Epithelial cell of prostate (primary cell): ENCODE measurements around the gene SLC36A4.
A peak's percentile ranks its signal among the peaks of the same experiment; 100 is the strongest.
"Not testable (repeated sequence)": the region's sequence is repeated elsewhere in the genome, so short reads cannot be mapped to it uniquely, and the experiment has no call there.

Source experiments
- DNase-seq: peaks from one replicate; pipeline ENCODE4 v3.0.0-alpha.2; 2011; ENCODE audit warnings: low read depth, low spot score
- H3K27ac ChIP-seq: fragments of 450-650 bp; 2 replicates; pipeline ENCODE4 v1.5.1; 2017; ENCODE audit warnings: mild to moderate bottlenecking

The SLC36A4 gene

GRCh38 chr11:93131709-93132108 is 66.1 kb downstream of the SLC36A4 start:
- no peak for DNase-seq
- H3K27ac ChIP-seq: no peak overlapping the region

GRCh38 chr11:93128574-93128973 is 69.2 kb downstream of the SLC36A4 start:
- DNase-seq: no peak
- no peak overlapping the region for H3K27ac ChIP-seq

DNA sequence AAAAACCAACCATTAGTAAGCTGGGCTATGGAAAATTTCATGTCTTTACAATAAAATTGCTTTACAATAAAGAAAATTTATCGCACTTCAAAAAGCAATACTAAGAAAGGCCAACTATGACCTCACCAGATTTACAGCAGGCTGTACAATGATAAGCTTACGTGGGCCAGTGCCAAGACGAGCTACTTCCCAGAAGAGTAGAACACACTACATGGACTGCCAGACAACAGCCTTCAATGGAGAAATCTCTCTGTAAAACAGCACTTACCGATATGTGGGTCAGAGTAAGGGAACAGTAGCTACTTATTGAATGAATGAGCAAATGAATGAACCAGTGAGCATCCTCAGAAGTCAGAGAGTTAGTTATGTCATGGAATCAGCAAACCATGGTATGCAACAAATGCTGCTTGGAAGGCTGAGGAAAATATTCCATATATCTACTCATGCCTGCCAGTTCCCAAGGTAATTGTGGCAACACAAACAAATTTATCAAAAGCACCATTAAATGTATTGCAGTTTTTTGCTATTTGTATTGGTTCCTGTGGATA is 74.4 kb downstream of the SLC36A4 start:
- H3K27ac ChIP-seq: no peak overlapping the region
- DNase-seq: no peak

DNA sequence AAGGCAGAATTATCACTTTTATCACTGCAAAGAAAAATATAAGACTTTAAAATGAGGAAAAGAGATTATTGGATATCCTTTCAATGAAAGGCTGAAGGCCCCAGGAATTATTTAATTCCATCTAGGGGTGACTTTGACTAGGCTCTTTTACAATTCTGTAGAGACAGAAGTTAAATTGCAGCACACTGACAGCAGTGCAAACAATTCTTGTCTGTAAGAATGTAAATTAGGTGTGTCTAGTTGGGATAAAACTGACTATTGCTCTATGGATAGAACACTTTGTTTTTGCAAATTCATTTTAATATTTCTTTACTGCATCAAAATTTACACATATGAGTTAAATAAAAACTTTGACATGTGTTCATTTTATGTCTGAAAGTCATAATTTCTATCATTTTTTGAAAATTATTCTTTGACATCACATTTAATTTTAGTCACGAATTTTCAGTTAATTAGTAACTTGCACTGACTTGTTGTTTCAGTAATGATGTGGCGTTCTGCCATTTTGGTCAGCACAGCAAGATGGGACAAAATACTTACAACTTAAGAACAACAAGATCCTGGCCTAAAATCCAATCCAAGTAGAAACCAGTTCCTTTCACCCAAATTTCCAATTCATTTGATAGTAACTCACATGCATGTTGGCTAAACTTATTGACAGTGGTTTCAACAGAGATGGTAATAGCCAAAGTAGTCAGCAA is 75.1 kb downstream of the SLC36A4 start:
- DNase-seq: no peak
- no peak overlapping the region for H3K27ac ChIP-seq

DNA sequence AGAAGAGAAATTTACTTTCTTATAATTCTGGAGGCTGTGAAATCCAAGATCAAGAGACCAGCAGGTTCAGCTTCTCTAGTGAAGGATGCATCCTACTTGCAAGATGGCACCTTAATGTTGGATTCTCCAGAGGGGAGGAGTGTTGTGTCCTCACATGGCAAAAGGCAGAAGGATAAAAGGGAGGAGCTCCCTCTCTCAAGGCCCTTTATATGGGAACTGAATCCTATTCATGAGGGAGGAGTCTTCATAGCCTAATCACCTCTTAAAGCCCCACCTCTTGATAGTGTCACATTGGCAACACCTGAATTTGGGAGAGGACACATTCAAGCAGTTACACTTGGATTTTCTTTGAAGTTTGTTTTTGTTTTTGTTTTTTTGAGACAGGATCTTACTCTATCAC is 79.5 kb downstream of the SLC36A4 start:
- H3K27ac ChIP-seq: no peak overlapping the region
- DNase-seq: no peak

- H3K27ac ChIP-seq: no peak overlapping the region
- DNase-seq: no peak
Measured at GRCh38 chr11:93117565-93117964, 80.2 kb downstream of the SLC36A4 start.

DNA sequence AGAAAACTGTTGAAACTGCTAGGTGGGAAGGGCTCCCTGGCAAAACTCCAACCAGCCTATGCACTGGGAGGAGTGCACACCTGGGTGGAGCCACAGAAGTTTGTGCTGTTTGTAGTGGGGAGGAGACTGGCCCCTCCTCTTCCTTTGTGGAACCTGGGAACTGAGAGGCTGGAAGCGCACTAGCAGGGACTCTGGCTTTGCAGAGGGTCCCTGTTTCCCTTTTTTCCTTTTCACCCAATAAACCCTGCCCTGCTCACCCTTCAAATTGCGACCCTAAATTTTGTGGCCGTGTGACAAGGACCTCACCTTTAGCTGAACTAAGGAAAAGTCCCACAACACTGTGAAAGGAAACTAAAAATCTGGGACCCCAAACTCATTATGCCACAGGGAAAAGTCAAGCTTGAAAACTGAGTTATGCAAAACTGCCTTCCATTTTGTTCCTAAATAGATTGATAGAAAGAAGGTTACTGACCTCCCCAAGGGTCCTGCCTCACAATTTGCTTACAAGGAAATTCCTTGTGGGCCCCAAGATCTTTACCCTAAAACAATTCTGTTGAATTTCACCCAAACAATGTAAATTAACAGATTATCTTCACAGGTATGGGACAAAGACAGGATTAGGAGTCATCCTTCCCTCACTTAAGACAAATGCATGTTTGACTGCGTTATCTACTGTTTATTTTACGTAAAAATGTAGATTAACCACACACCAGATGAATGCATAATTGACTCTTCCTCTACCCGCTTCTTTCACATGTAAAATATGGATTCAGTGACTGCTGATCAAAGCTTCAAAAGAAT is 81.0 kb downstream of the SLC36A4 start:
- DNase-seq: no peak
- no peak overlapping the region for H3K27ac ChIP-seq

- no peak overlapping the region for H3K27ac ChIP-seq
- no peak for DNase-seq
Measured at GRCh38 chr11:93114304-93114703, 83.5 kb downstream of the SLC36A4 start.

DNA sequence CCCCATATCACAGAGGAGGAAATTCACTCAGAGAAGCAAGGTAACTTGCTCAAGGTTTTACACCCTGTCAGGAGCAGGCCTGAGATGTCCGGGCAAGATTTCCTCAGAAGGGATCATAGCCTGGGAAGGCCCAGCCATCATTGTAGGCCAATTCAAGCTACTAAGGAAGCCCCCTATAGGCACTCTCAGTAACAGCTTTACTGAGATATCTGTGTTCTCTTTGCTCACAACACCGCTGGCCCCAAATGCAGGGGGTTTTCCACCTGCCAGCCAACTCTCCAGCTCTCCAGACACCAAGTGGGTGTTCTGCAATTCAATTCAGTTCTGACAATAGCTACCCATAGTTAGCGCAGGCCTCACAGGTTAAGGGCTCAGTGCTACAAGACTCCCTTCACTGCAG is 84.0 kb downstream of the SLC36A4 start:
- DNase-seq: no peak
- H3K27ac ChIP-seq: no peak overlapping the region

GRCh38 chr11:93111147-93111546 is 86.6 kb downstream of the SLC36A4 start:
- DNase-seq, H3K27ac ChIP-seq: not testable (repeated sequence)

DNA sequence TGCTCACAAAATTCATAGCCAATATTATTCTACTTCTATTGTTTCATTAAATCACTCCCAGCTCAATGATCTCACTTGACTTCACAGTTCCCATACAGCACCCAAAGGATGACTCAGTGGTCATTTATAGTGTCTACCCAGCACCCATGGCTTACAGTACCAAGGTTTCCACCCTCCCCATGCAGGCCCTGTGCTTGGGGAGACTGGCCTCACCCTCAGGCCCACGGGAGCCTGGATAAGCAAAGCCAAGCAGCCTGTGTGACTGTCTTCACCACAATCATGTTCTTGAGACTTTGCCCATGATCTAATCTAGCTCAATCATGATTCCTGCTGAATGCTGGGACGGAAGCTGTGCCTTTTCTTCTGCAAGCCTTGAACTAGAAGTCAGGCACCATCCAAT is 97.6 kb downstream of the SLC36A4 start:
- DNase-seq: no peak
- peak overlapping the region; percentile 5 for H3K27ac ChIP-seq

GRCh38 chr11:93099806-93100205 is 98.0 kb downstream of the SLC36A4 start:
- DNase-seq: no peak

More at GRCh38 chr11:93099806-93100205, 98.0 kb downstream of the SLC36A4 start:
- H3K27ac ChIP-seq: peak overlapping the region; percentile 5
